NT2/D1 (cell line): ENCODE data around the gene TMEM129.

Experiments
- DNase-seq: peaks from one replicate; pipeline ENCODE4 v3.0.0-alpha.2; 2011; ENCODE audit warnings: low read depth, low spot score
- H3K27me3 ChIP-seq: 2 replicates; pipeline ENCODE4 v1.6.0; 2011; ENCODE audit warnings: mild to moderate bottlenecking; ENCODE audit not compliant: insufficient read length, insufficient read depth
- H3K36me3 ChIP-seq: 2 replicates; pipeline ENCODE4 v1.6.1; 2011; ENCODE audit warnings: mild to moderate bottlenecking, low read length, mixed read lengths; ENCODE audit not compliant: insufficient read depth, insufficient read length
- H3K4me1 ChIP-seq: 2 replicates; pipeline ENCODE4 v1.5.1; 2011; ENCODE audit not compliant: insufficient read depth, insufficient read length
- H3K4me3 ChIP-seq: 2 replicates; pipeline ENCODE4 v1.5.1; 2011; ENCODE audit warnings: low read depth; ENCODE audit not compliant: insufficient read length
- H3K9ac ChIP-seq: 2 replicates; pipeline ENCODE4 v1.6.0; 2011; ENCODE audit warnings: low read depth; ENCODE audit not compliant: insufficient read length
- H3K9me3 ChIP-seq: 2 replicates; pipeline ENCODE4 v1.5.1; 2011; ENCODE audit warnings: mild to moderate bottlenecking, low read length; ENCODE audit not compliant: insufficient read depth
- SUZ12 ChIP-seq: IDR thresholded peaks from 2 replicates; pipeline ENCODE4 v1.6.1; 2011; ENCODE audit not compliant: insufficient read length, insufficient read depth; ENCODE audit errors: extremely low read depth
- YY1 ChIP-seq: IDR thresholded peaks from 2 replicates; pipeline ENCODE4 v1.6.1; 2011; ENCODE audit not compliant: insufficient read length, insufficient read depth
- ZNF274 ChIP-seq: IDR thresholded peaks from 2 replicates; pipeline ENCODE4 v1.6.1; 2011; ENCODE audit warnings: mild to moderate bottlenecking, low read depth, low read length

TMEM129 gene

GRCh38 chr4:1747603-1747967, 26.5 kb upstream of the TMEM129 start:
- Histone ChIP-seq H3K36me3 (peaks cover 28% of the 10 kb centered on the region), H3K4me3 (no peak overlapping the region), H3K9ac (peak overlapping the region; percentile 32), H3K27me3 (no peaks in the 10 kb centered on the region), H3K9me3 (no peaks in the 10 kb centered on the region), H3K4me1 (peaks cover 50% of the 10 kb centered on the region)
- no peak for DNase-seq
- TF ChIP-seq SUZ12 (no peak), YY1 (no peak), ZNF274 (no peak)

GRCh38 chr4:1746919-1747602, 25.9 kb upstream of the TMEM129 start:
- DNase-seq, result no peak
- Histone ChIP-seq H3K27me3 (no peaks in the 10 kb centered on the region), H3K36me3 (peaks cover 33% of the 10 kb centered on the region), H3K4me3 (no peak overlapping the region), H3K9me3 (no peaks in the 10 kb centered on the region), H3K4me1 (peaks cover 44% of the 10 kb centered on the region), H3K9ac (peak overlapping the region; percentile 5)
- TF ChIP-seq SUZ12 (no peak), YY1 (no peak), ZNF274 (no peak)

- TF ChIP-seq YY1 (no peak), SUZ12 (no peak), ZNF274 (no peak)
- Histone ChIP-seq H3K9me3 (no peaks in the 10 kb centered on the region), H3K4me3 (no peak overlapping the region), H3K4me1 (peaks cover 37% of the 10 kb centered on the region), H3K36me3 (peaks cover 41% of the 10 kb centered on the region), H3K27me3 (no peaks in the 10 kb centered on the region), H3K9ac (peak overlapping the region; percentile 5)
- peak; percentile 88 for DNase-seq
These were observed 25.2 kb upstream of the TMEM129 start for GRCh38 chr4:1746265-1746691.

- DNase-seq, result no peak
- Histone ChIP-seq H3K4me3 (no peak overlapping the region), H3K27me3 (no peaks in the 10 kb centered on the region), H3K9ac (no peak overlapping the region), H3K9me3 (no peaks in the 10 kb centered on the region), H3K36me3 (peaks cover 47% of the 10 kb centered on the region), H3K4me1 (peaks cover 35% of the 10 kb centered on the region)
- no peak for TF ChIP-seq ZNF274
- TF ChIP-seq YY1, result no peak
- no peak for TF ChIP-seq SUZ12
These were observed 24.6 kb upstream of the TMEM129 start for GRCh38 chr4:1745697-1746096.

- no peak for TF ChIP-seq SUZ12
- TF ChIP-seq ZNF274, result no peak
- no peak for TF ChIP-seq YY1
- Histone ChIP-seq H3K9me3 (no peaks in the 10 kb centered on the region), H3K36me3 (peaks cover 52% of the 10 kb centered on the region), H3K4me1 (peaks cover 35% of the 10 kb centered on the region), H3K9ac (no peak overlapping the region), H3K27me3 (no peaks in the 10 kb centered on the region), H3K4me3 (no peak overlapping the region)
- no peak for DNase-seq
These were observed 24.0 kb upstream of the TMEM129 start for GRCh38 chr4:1745165-1745564.

- Histone ChIP-seq H3K36me3 (peaks cover 58% of the 10 kb centered on the region), H3K4me3 (no peak overlapping the region), H3K9ac (no peak overlapping the region), H3K27me3 (no peaks in the 10 kb centered on the region), H3K9me3 (no peaks in the 10 kb centered on the region), H3K4me1 (peaks cover 36% of the 10 kb centered on the region)
- DNase-seq, result no peak
- TF ChIP-seq SUZ12 (no peak), ZNF274 (no peak)
These were observed 23.4 kb upstream of the TMEM129 start for GRCh38 chr4:1744552-1744951.

- peaks cover 64% of the 10 kb centered on the region for H3K36me3 ChIP-seq
- no peak for TF ChIP-seq YY1
- no peak for TF ChIP-seq ZNF274
- no peak for TF ChIP-seq SUZ12
- H3K9ac ChIP-seq, result peak overlapping the region; percentile 9
- 0 out of 2 replicates have a peak, but pooled peaks cover under 1% of the 10 kb centered on the region for H3K9me3 ChIP-seq
- peaks cover 34% of the 10 kb centered on the region for H3K4me1 ChIP-seq
- no peak for DNase-seq
- H3K27me3 ChIP-seq, result no peaks in the 10 kb centered on the region
- H3K4me3 ChIP-seq, result no peak overlapping the region
These were observed 22.9 kb upstream of the TMEM129 start for GRCh38 chr4:1743975-1744374.
